NCI-H1092 (cell line): ENCODE measurements around the gene ENO1.

Experiments
- DNase-seq: peaks from one replicate; lab custom pipeline; 2025; lab: John Stamatoyannopoulos, UW

ENO1 gene

DNA sequence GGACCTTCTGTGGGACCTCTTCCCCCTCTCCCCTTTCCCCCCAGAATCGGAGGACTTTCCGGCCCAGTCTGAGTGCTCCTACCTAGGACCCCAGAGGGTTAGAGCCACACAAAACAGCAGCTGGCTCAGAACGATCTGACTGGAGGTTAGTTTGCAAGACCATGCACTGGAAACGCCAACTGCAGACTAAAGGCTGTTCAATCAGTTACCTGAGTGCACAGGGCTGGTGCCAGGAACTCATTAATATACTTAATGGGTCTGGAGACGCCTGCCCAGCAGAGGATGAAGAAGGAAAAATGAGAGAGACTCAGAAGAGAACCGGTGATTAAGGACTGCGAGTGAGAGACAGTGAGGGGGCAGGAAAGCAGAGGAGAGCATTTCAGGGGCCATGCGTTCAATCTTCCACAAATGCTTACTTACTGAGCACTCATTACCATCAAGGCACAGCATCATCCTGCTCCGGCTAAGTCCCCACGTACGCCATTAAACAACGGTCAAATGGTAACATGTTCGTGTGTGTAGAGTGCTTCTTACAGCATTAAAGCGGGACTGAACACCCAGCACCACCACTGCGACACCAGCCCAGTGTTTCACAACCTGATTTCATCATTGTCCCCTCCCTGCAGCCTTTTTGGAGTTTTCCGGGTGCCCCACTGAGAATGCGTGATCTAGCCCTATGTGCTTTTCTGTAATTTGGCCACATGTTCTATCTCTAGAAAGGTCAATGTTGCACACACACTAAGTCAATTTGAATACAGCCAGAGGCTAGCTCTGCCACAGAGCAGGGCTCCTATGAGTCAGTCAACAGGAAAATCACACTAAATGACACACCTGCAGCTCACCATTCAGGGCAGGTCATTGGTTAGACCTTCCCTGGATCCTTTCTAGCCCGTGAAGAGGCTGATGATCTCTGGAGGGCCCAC, 7.6 kb downstream of the ENO1 start:
- DNase-seq, result no peak

DNA sequence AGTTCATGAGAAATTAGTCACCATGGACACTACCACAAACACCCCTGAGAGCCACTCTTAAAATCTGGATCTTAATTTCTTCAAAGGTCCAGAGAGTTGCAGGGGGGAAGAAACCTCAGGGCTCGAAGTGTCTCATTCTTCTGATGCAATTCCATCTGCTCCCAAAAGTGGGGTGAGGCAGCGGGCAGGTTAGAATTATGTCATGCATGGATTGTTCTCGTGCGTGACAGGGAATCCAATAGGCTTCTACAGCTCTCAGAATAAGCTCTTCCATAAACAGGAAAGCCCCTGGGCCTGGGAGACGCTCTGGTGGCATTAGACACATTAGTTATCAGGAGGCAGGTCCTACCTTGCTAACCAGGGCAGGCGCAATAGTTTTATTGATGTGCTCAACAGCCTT, 8.4 kb downstream of the ENO1 start:
- DNase-seq, result no peak

DNA sequence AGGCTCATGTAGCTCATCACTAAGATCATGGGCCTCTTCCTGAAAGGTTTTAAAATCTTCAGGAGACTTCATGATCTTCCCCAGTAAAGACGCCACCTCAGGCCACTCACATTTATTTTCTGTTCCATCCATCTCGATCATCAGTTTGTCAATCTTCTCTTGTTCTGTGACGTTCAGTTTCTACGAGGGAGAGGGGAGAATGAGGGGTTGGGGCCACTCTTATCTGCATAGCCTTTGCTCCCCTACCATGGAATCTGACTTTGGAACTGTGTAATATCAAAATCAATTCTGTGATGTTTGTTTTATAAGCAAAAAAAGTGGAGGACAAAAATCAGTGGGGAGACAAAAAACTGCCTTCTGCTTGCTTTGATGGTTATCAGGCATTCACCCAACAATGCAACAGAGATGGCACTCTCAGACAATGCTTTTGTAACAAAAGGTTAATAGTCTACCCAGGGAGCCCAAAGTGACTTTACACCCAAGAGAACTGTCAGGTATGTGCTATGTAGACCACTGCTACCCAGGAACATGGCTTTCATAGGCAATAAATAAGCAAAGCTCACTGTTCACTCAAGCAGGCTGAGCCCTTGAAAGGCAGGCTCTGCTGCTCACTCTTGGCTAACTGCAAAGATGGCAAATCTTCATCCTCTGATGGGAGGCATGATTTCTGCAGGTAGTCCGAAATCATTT, 10.5 kb downstream of the ENO1 start:
- no peak for DNase-seq

DNA sequence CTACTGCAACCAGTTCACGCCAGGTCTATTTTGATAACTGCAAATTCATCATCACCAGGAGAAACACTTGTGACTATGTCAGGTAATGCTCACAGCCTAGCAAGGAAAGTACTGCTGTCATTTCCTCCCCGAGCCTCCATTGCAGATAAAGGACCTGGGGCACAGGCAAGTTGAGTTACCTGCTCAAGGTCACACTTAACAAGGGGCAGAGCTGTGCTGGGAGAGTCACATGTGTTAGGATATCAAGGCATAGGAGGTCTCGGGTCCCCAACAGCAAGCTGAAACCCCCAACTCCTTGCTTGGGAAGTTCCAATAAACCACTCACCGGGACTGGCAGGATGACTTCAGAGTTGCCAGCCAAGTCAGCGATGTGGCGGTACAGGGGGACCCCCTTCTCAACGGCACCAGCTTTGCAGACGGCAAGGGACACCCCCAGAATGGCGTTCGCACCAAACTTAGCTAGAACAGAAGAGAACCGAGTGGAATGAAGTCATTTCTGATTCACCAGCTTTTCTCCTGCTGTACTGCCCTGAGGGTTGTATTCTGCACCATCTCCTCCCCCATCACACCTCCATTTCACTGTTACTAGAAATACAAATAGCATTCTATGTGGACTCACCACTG, 11.6 kb downstream of the ENO1 start:
- DNase-seq, result no peak

DNA sequence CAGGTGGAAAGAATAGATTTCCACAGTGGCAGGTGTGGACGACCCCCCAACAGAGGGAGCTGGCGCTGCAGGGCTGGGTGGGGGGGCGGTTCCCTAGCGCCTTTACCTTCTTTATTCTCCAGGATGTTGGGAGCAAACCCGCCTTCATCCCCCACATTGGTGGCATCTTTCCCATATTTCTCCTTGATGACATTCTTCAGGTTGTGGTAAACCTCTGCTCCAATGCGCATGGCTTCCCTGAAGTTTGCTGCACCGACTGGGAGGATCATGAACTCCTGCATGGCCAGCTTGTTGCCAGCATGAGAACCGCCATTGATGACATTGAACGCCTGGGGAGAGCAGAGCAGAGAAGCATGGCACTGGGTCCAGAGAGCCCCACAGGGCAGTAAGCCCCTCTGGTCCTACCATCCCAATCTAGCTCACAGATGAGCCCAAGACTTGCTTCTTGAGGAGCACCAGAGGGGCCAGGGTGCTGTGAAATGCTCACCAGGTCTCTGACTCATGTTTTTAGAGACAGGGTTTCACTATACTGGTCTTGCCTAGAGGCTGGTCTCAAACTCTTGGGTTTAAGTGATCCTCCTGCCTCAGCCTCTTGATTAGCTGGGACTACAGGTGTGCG, 12.2 kb downstream of the ENO1 start:
- DNase-seq, result no peak

DNA sequence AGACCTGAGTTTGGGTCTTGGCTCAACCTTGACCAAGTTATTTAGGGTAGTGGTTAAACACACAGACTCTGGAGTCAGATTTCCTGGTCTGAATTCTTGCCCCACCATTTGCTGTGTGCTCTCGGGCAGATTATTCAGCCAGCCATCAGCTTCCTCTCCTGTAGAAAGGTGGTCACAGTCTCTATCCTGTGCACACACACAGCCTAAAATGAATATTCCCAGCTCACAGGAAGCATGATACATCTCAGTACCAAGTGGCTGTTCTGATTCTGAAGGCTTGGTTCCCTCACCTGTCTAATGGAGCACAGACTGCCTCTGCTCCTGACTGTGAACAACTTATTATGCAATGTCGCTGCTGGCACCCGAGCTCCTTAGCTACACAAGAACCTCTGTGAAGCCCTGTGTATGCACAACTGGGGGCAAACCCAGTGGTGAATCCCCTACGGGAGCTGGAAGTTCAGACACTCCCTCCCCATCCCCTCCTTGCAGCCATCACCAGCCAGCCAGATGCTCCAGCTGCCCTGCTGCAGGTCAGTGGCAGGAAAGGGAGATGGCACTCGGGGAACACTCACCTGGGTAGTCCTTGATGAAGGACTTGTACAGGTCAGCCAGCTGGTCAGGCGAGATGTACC, 13.7 kb downstream of the ENO1 start:
- no peak for DNase-seq

DNA sequence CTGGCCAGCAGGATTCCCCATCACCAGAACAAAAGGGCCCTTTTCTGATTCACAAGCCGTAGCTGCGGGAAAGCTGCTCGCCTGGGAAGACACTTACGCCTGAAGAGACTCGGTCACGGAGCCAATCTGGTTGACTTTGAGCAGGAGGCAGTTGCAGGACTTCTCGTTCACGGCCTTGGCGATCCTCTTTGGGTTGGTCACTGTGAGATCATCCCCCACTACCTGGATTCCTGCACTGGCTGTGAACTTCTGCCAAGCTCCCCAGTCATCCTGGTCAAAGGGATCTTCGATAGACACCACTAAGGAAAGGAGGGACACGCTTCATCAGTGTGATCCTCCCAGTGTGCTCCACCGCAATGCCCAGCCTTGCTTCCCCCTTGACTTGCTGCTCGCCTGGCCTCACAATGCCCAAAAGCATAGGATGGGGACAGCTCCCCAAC, 14.7 kb downstream of the ENO1 start:
- no peak for DNase-seq

DNA sequence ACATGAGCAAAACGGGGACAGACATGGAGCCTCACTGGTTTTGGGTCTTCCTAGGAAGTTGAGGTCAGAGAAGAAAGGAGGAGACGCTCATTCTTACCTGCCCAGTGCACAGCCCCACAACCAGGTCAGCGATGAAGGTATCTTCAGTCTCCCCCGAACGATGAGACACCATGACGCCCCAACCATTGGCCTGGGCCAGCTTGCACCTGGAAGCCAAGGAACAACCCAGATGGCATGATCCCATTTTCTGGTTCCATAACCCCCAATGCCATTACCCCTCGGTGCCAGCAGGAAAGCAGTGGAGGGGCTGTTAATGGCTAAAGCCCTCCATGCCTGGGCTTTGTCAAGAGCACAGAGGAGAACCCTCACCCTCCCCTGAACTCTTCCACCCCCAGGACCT, 15.3 kb downstream of the ENO1 start:
- no peak for DNase-seq

DNA sequence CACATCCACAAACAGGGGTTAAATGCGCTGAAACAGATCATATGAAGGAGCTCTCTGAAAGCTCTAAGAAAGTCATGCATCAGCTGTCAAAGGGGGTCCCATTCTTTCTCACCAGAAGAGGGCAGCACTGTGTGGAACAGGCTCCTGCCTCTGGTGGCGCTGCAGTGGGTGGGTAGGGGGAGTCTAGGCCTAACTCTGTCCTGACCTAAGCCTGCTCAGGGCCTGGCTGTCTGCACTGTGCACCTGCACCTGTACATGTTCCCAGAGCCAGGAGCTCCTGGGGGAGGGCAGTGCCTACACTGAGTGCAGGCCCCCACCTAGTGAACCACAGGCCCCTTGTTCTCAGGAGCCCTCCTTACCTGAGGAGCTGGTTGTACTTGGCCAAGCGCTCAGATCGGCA, 16.0 kb downstream of the ENO1 start:
- no peak for DNase-seq

DNA sequence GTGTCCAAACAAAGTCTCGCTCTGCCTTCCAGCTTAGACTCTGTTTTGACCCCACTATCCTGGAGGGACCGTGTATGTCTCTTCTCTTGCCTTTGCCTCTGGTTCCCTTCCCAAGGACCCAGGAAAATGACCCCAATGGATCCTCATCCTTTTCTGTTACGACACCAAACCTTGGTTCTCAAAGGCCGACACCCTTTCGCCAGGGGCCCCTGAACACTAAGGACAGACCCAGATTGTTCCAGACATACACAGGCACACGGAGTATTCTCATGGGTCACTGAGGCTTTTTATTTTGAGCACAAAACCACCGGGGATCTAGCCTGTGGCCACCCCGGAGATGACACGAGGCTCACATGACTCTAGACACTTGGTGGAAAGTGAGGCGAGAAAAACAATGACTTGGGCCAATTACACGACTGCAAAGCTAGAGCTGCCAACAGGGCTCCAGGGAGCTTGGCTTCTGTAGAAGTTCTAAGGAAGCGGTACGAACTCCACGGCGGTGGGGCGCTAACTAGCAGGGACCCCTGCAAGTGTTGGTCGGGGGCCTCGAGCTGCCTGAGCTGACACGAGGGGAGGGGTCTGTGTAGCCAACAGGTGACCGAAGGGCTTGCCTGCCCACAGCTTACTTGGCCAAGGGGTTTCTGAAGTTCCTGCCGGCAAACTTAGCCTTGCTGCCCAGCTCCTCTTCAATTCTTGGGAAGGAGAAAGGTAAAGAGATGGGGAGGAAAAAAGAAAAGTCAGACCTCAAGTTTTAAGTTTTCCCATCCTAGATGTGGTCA, 17.6 kb downstream of the ENO1 start:
- DNase-seq, result no peak

DNA sequence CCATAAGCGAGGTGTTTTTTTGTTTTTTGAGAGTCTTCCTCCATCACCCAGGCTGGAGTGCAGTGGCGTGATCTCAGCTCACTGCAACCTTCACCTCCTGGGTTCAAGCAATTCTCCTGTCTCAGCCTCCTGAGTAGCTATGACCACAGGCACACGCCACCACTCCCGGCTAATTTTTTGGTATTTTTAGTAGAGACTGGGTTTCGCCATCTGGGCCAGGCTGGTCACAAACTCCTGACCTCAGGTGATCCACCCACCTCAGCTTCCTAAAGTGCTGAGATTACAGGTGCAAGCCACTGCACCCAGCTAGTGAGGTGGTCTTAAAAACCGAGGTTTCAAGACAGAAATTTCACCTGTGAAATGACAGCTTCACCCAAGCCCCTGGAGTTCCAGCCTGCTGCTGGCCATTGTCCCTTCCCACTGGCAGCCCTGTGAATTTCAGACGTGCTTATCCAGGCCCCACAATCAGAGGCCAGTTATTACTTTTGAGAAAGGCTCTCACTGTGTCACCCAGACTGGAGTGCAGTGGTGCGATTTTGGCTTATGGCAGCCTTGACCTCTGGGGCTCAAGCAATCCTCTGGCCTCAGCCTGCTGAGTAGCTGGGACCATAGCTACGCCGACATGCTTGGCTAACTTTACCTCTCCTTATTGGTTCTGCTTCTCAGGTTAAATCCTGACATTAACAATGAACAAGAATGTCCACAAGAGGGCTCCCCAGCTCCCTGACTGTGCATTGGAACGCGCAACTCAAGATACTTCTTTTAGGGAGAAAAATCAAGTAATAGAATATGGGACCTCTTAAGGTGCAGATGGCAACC, 19.4 kb downstream of the ENO1 start:
- DNase-seq, result no peak

DNA sequence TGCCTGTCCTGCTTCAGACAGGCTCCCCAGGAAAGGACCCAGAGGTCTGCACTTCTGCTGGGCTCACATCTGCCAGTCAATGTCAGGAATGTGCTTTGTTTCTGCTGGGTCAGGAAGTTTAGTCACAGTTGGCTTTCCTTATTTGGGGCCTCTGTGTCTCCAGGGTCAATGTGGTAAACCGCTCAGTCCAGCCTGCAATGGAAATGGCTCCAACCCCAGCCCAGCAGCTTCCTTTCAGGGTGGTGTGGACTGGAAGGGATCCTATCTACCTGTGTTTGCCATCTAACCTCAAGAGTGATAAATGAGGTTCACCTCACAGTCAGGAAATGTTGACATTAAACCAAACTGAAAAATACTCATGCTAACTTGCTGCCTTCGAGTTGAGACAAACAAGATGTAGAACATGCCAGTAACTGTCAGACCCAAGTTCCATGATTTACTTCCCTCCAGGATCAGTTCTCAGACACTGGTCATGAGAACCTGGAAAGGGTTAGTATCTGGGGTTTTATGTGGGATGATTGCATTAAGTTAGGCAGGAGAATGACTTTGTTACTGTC, 20.3 kb downstream of the ENO1 start:
- no peak for DNase-seq

DNA sequence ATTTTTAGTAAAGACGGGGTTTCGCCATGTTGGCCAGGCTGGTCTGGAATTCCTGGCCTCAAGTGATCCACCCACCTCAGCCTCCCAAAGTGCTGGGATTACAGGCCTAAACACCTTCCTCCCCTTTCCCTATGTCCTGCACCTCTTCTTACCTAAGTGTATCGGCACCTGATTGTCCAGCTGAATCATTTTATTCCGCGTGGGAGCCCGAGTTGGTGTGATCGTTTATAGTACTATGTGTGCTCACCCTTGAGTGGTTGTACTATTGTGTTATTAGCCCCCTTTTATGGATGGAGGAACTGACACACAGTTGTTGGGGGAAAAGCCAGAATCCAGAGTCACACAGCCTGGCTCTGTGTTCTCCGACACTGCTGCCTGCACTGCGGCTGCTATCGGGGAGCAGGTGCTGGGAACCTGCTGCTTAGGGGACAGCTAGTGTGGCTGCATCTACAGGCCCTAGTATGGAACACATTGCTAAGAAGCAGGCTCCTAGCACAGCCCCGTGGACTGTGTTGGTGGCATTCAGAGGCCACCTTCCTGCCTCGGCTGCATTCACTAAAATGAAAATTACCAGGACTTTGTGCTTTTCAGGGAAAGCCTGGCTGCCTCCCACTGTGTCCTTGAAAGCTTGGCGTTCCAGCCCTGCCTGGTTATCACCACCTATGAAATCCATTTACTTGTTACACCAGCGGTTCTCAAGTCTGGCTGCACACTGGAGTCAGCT, 21.6 kb downstream of the ENO1 start:
- DNase-seq, result no peak

DNA sequence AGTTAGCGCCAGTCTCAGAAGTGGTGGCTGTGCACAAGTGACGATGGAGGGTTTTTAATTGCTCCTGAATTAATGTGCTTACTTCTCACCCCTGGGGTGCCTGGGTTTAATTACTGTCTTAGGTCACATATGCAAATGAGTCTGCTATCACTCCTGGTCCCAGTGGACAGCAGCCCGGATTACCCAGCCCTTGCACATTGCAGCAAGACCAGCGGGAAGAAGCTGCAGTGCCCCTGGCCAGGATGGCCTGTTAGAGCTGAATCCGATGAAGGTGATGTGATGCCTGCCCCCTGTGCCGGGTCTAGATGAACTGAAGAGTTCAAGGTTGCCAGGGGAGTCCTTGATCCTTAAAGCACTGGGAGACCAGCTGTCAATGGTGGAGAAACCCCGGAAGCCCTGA, 24.2 kb downstream of the ENO1 start:
- no peak for DNase-seq

DNA sequence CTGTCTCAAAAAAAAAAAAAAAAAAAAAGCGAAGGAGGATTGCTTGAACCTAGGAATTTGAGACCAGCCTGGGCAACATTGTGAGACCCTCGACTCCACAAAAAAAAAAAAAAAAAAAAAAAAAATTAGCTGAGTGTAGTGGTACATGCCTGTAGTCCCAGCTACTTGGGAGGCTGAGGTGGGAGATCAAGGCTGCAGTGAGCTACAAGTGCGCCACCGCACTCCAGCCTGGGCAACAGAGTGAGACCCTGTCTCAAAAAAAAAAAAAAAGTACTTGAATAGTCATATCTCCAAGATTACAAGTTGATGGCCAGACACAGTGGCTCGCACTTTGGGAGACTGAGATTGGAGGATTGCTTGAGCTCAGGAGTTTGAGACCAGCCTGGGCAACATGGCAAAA, 27.4 kb downstream of the ENO1 start:
- DNase-seq, result no peak

DNA sequence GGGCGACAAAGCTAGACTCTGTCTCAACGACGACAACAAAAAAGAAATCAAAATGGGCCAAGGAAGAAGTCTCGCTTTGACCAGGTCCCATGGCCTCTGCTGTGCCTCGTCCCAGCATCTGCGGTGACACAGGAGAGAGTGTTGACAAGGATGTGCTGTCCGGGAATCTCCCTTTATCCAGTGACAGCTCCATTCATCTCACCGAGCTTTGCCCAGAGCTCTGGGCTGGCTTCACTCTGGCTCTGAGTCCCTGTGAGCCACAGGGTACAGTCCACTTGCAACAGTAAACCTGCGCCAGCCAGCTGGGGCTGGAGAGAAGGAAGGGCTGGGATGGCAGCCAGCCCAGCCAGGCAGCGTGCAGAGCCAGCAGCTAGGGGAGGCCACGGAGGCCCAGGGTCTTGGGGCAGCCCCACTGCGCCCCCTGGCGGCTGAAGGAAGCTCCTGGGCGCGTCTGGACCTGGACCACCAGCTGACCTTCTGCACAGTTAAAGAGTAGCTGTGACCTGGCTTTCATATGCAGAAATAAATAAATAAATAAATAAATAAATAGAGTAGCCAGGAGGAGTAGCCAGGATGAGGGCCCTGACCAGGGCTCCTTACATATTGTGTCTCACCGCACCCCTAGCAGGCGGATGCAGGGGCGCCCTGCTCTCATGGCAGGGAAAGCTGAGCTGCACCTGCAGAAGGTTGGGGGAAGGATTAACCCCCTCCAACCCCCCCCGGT, 29.7 kb downstream of the ENO1 start:
- peak; percentile 98 for DNase-seq

DNA sequence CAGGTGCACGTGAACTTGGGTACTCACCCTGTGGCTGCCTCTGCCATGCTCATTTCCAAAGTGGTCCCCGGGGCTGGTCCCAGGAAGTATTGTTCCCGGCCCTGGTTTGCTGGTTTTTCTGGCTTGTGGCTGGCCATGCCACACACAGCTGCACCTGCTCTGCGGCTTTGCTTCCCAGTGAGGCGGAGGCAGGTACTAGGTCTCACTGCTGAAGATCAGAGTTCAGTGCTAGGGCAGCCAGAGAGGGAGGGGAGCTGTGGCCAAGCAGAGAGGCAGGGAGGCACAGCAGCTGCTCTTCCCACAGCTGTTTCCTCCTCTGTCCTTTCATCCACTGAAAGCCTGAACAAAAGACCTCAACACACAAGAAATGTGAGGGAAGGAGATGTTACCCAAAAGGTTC, 30.5 kb downstream of the ENO1 start:
- DNase-seq, result peak; percentile 80

DNA sequence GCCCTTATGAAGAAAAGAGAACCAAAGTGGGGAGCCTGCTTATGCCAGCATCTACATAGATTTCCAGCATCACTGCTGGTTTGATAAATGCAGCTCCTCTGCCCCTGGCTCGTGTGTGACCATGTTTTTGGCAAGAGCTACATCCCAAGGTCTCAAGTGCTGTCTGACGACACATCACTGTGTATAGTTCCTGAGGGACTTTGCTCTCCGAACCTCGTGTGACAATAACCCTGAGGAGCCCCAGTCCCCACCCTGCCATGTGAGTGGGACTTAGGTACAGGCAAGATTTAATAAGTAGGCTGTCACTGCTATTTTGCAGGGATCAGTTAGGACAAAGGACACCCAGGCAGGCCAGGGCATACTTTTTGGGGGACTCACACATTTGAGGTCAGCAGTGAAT, 32.2 kb downstream of the ENO1 start:
- peak; percentile 41 for DNase-seq
